ENCODE results near the gene OXER1. TPM values are rescaled to one million over a fixed set of nuclear protein-coding genes. Genes with fewer than 3 reads are reported as not detected.
A peak's percentile ranks its signal among the peaks of the same experiment; 100 is the strongest.

OXER1 gene
- total and polyA plus RNA-seq, 9 donors, result 0.37 to 7.8 (median 5.8) TPM

- TF ChIP-seq, protein P1, sequence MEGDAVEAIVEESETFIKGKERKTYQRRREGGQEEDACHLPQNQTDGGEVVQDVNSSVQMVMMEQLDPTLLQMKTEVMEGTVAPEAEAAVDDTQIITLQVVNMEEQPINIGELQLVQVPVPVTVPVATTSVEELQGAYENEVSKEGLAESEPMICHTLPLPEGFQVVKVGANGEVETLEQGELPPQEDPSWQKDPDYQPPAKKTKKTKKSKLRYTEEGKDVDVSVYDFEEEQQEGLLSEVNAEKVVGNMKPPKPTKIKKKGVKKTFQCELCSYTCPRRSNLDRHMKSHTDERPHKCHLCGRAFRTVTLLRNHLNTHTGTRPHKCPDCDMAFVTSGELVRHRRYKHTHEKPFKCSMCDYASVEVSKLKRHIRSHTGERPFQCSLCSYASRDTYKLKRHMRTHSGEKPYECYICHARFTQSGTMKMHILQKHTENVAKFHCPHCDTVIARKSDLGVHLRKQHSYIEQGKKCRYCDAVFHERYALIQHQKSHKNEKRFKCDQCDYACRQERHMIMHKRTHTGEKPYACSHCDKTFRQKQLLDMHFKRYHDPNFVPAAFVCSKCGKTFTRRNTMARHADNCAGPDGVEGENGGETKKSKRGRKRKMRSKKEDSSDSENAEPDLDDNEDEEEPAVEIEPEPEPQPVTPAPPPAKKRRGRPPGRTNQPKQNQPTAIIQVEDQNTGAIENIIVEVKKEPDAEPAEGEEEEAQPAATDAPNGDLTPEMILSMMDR (IDR thresholded peaks at IDR 0.05), result no peak
- TF ChIP-seq POLR2A (IDR thresholded peaks at IDR 0.05) (no peak), EP300 (IDR thresholded peaks at IDR 0.05) (no peak)
- no peaks in the 10 kb centered on the region for H3K27me3 ChIP-seq
- no peaks in the 10 kb centered on the region for H3K36me3 ChIP-seq
- H3K9me3 ChIP-seq, result no peaks in the 10 kb centered on the region
- peaks cover 13% of the 10 kb centered on the region for H3K4me1 ChIP-seq (ENCODE audit: insufficient read depth)
- peak overlapping the region; percentile 83 for H3K4me3 ChIP-seq
- intact Hi-C loops (cut with DNase I), result no loop called here
- WGBS, 3 donors, result 3 to 5% (median 4%) methylated on average over 14 to 18 of the region's 18 CpGs
- DNase-seq, result peak in 1 of 5 donors; percentile 76
- peak overlapping the region; percentile 85 to 97 for H3K27ac ChIP-seq
Observed at GRCh38 chr2:42792087-42792582, 28.2 kb upstream of the OXER1 start.

GRCh38 chr2:42791606-42792005 lies 27.7 kb upstream of the OXER1 start:
- no peaks in the 10 kb centered on the region for H3K27me3 ChIP-seq
- WGBS, 3 donors, result 70 to 87% (median 84%) methylated on average over 4 of the region's 4 CpGs
- H3K27ac ChIP-seq, result peak overlapping the region; percentile 85 to 97
- H3K9me3 ChIP-seq, result no peaks in the 10 kb centered on the region
- intact Hi-C loops (cut with DNase I), result no loop called here
- DNase-seq, result peak in 1 of 5 donors; percentile 21
- no peak for TF ChIP-seq POLR2A (IDR thresholded peaks at IDR 0.05)
- no peak for TF ChIP-seq EP300 (IDR thresholded peaks at IDR 0.05)
- TF ChIP-seq, protein P1 (IDR thresholded peaks at IDR 0.05), result no peak
- H3K36me3 ChIP-seq, result no peaks in the 10 kb centered on the region
- H3K4me1 ChIP-seq (ENCODE audit: insufficient read depth), result peaks cover 12% of the 10 kb centered on the region
- H3K4me3 ChIP-seq, result peak overlapping the region; percentile 83

DNA sequence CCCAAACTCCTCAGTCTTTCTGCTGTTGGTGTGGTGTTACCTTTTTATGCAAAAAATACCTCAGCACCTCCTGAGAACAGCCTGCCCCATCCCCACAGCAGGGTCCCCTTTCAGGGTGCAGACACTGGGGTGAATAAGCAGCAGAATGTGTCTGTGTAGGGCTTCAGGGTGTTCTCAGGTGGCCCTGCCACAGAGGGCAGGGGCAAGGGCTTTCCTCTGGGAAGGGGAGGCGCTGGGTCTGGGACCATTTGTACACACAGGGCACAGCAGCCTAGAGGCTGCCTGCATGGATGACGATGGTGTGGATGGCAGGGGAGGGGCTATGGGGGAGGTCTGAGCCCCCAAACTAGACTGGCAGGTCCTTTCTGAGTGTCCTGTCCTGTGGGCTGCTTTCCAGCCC lies 25.8 kb upstream of the OXER1 start:
- Histone ChIP-seq H3K27ac (no peak overlapping the region), H3K27me3 (no peaks in the 10 kb centered on the region), H3K4me3 (no peak overlapping the region), H3K9me3 (no peaks in the 10 kb centered on the region), H3K36me3 (no peaks in the 10 kb centered on the region), H3K4me1 (ENCODE audit: insufficient read depth) (peaks cover 10% of the 10 kb centered on the region)
- intact Hi-C loops (cut with DNase I), result no loop called here
- WGBS, 3 donors, result 90 to 100% (median 95%) methylated on average over 2 of the region's 2 CpGs
- DNase-seq, result peak in 1 of 5 donors; percentile 12
- TF ChIP-seq POLR2A (IDR thresholded peaks at IDR 0.05), result no peak
- TF ChIP-seq, protein P1 (IDR thresholded peaks at IDR 0.05), result no peak
- TF ChIP-seq EP300 (IDR thresholded peaks at IDR 0.05), result no peak

DNA sequence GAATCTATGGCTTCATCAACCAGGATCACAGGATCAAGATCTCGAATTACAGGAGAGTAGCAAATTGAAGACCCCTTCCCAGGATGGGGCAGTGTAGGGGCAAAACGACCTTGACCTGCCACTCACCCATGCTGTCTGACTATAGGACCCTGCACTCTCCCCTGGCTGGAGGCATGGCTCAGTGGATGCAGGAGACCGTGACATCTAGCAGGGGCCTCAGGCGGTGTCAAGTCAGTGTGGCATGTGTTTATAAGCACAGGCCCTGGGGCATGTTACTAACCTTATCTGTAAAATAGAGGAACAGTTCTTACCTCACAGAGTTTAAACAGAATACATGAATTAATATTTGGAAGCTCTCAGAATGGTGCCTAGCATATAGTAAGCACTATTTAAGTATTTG lies 24.9 kb upstream of the OXER1 start:
- no peaks in the 10 kb centered on the region for H3K36me3 ChIP-seq
- no peak overlapping the region for H3K27ac ChIP-seq
- intact Hi-C loops (cut with DNase I), result no loop called here
- TF ChIP-seq POLR2A (IDR thresholded peaks at IDR 0.05) (no peak), EP300 (IDR thresholded peaks at IDR 0.05) (no peak)
- TF ChIP-seq, protein P1 (IDR thresholded peaks at IDR 0.05), result no peak
- DNase-seq, result peak in 1 of 5 donors; percentile 14
- no peaks in the 10 kb centered on the region for H3K27me3 ChIP-seq
- H3K4me3 ChIP-seq, result no peak overlapping the region
- H3K9me3 ChIP-seq, result no peaks in the 10 kb centered on the region
- peaks cover 5% of the 10 kb centered on the region for H3K4me1 ChIP-seq (ENCODE audit: insufficient read depth)
- 63 to 74% (median 65%) methylated on average over 4 of the region's 4 CpGs for WGBS, 3 donors
